A549 treated with dexamethasone at 1 μM for 4 hours (cell line): ENCODE data around the gene MEX3D. TPM values are rescaled to one million over a fixed set of nuclear protein-coding genes. Genes with fewer than 3 reads are reported as not detected.

Source experiments
- total RNA-seq: library from RNA; stranded (reverse); fragments of 200-300 nt; extraction: Qiagen RNA extraction; gene quantifications from 5 replicates; pipeline ENCODE4 v1.2.3, GENCODE V29; 2022

MEX3D gene
- total RNA-seq = 6.6 to 13.6 TPM (median 9.9 TPM) in 5 replicates

GRCh38 chr19:1568320-1569019, at the start of gene MEX3D:
Gene MEX3D, minus strand, starts transcription at chr19:1568325. Its CDS starts 267 bp downstream, at chr19:1568058.

GRCh38 chr19:1605236-1606137, 37.4 kb upstream of the MEX3D start, which contains the start of gene UQCR11:
Gene UQCR11, minus strand, starts transcription at chr19:1605462. Its CDS starts 53 bp downstream, at chr19:1605409.

GRCh38 chr19:1592755-1593500, 24.8 kb upstream of the MEX3D start, which contains the start of gene MBD3:
Gene MBD3, minus strand, starts transcription at chr19:1592865. Its CDS starts 234 bp downstream, at chr19:1592631.

GRCh38 chr19:1523412-1524286, 44.5 kb downstream of the MEX3D start, which contains the start of gene PLK5:
Gene PLK5, plus strand, starts transcription at chr19:1524077. Its CDS starts 2,920 bp downstream, at chr19:1526997.

GRCh38 chr19:1512671-1513498, 55.2 kb downstream of the MEX3D start, which contains the start of gene ADAMTSL5:
Gene ADAMTSL5, minus strand, starts transcription at chr19:1513019. Its CDS starts 2,076 bp downstream, at chr19:1510943.

Other genes starting within 250 kb of the MEX3D start
- 65.2 to 75.4 TPM (median 72.9 TPM) in 5 replicates for gene NDUFS7, start 184.4 kb downstream of the MEX3D start, total RNA-seq
- 25.9 to 45.1 TPM (median 41.6 TPM) in 5 replicates for gene GAMT, start 166.8 kb downstream of the MEX3D start, total RNA-seq
- gene DAZAP1, start 160.7 kb downstream of the MEX3D start, total RNA-seq = 79.5 to 119 TPM (median 110 TPM) in 5 replicates
- gene RPS15, start 129.9 kb downstream of the MEX3D start, total RNA-seq = 1,548 to 1,857 TPM (median 1,670 TPM) in 5 replicates
- 0.87 to 1.9 TPM (median 1.6 TPM) in 5 replicates for gene APC2, start 118.2 kb downstream of the MEX3D start, total RNA-seq
- 8.7 to 17.7 TPM (median 16.1 TPM) in 5 replicates for gene C19orf25, start 89.1 kb downstream of the MEX3D start, total RNA-seq
- 0.38 to 1.2 TPM (median 0.78 TPM) in 5 replicates for gene PCSK4, start 78.0 kb downstream of the MEX3D start, total RNA-seq
- 4.1 to 6.0 TPM (median 5.6 TPM) in 5 replicates for gene REEP6, start 77.1 kb downstream of the MEX3D start, total RNA-seq
- gene ADAMTSL5, start 55.3 kb downstream of the MEX3D start, total RNA-seq = 2.4 to 4.9 TPM (median 3.0 TPM) in 5 replicates
- not detected in 5 replicates for gene PLK5, start 44.2 kb downstream of the MEX3D start, total RNA-seq
- gene MBD3, start 24.5 kb upstream of the MEX3D start, total RNA-seq = 28.2 to 52.9 TPM (median 48.4 TPM) in 5 replicates
- 110 to 133 TPM (median 114 TPM) in 5 replicates for gene UQCR11, start 37.1 kb upstream of the MEX3D start, total RNA-seq
- gene TCF3, start 84.3 kb upstream of the MEX3D start, total RNA-seq = 49.9 to 74.5 TPM (median 66.2 TPM) in 5 replicates
- 0.01 TPM in 2 of 5 replicates, not detected in the others for gene ONECUT3, start 185.2 kb upstream of the MEX3D start, total RNA-seq
- 1.4 to 3.6 TPM (median 3.3 TPM) in 5 replicates for gene ATP8B3, start 244.0 kb upstream of the MEX3D start, total RNA-seq